H1 (cell line): ENCODE data around the gene SNX32.

Experiments
- ASH2L ChIP-seq: fragments of 200-600, 300-600 bp; sonication (generic); IDR thresholded peaks from one replicate; pipeline ENCODE4 v1.7.1; 2017; ENCODE audit warnings: low read length
- BRCA1 ChIP-seq: IDR thresholded peaks from 2 replicates; pipeline ENCODE4 v1.6.1; 2012; ENCODE audit warnings: low read depth, low read length, improper control_type of control experiment
- CBX8 ChIP-seq: fragments of 300-800, 300-1000 bp; sonication (generic); IDR thresholded peaks from 2 replicates; pipeline ENCODE4 v1.7.1; 2016; ENCODE audit warnings: low read depth, low read length, borderline replicate concordance
- GABPA ChIP-seq: IDR thresholded peaks from 2 replicates; pipeline ENCODE4 v1.6.1; 2011; ENCODE audit warnings: mild to moderate bottlenecking, low read length, moderate library complexity, borderline replicate concordance; ENCODE audit not compliant: insufficient read depth
- KDM5A ChIP-seq: fragments of 200-600 bp; IDR thresholded peaks from 2 replicates; pipeline ENCODE4 v1.7.1; 2012; ENCODE audit warnings: mild to moderate bottlenecking, low read length, inconsistent platforms, mixed read lengths
- POLR2AphosphoS5 ChIP-seq: IDR thresholded peaks from 2 replicates; pipeline ENCODE4 v1.6.1; 2011; ENCODE audit warnings: low read depth, low read length
- RFX5 ChIP-seq: IDR thresholded peaks from 2 replicates; pipeline ENCODE4 v1.6.1; 2011; ENCODE audit warnings: low read depth, low read length, improper control_type of control experiment, borderline replicate concordance
- SIN3A ChIP-seq, 2 experiments: IDR thresholded peaks in 1 of 2; conservative IDR thresholded peaks in 1 of 2; 2 replicates each; pipeline ENCODE4 v1.6.1; 2011 to 2012; ENCODE audit warnings: low read length in 2 of 2, improper control_type of control experiment in 1 of 2, low read depth in 1 of 2, mild to moderate bottlenecking in 1 of 2
- SP4 ChIP-seq: IDR thresholded peaks from 2 replicates; pipeline ENCODE4 v1.6.1; 2012; ENCODE audit warnings: low read length, inconsistent platforms
- SUZ12 ChIP-seq: fragments of 200-600 bp; sonication (generic); IDR thresholded peaks from 2 replicates; pipeline ENCODE4 v1.6.1; 2012; ENCODE audit warnings: mild to moderate bottlenecking, inconsistent platforms, low read length, moderate library complexity, mixed read lengths
- YY1 ChIP-seq: IDR thresholded peaks from 2 replicates; pipeline ENCODE4 v1.6.1; 2011; ENCODE audit warnings: low read depth, mild to moderate bottlenecking, low read length
- TF ChIP-seq, protein P1 (sequence below), 3 experiments: IDR thresholded peaks; 1 replicate in 2 of 3; 2 replicates in 1 of 3; pipeline versions ENCODE4 v1.5.1 to v1.6.1; 2011; ENCODE audit warnings: low read length in 3 of 3, mild to moderate bottlenecking in 3 of 3, inconsistent platforms in 2 of 3, low read depth in 1 of 3, moderate library complexity in 1 of 3; ENCODE audit not compliant: insufficient read depth in 1 of 3; ENCODE audit errors: control extremely low read depth in 1 of 3

- TF ChIP-seq SIN3A (conservative IDR thresholded peaks at IDR 0.05 in 1 of 2, IDR thresholded peaks at IDR 0.05 in 1 of 2; ENCODE audit: low read depth in 1 of 2, low read length in 2 of 2) (no peak), KDM5A (no peak), POLR2AphosphoS5 (no peak), CBX8 (no peak), YY1 (no peak), SP4 (no peak), BRCA1 (no peak), GABPA (no peak), ASH2L (no peak), SUZ12 (no peak), RFX5 (no peak)
- TF ChIP-seq, protein P1, sequence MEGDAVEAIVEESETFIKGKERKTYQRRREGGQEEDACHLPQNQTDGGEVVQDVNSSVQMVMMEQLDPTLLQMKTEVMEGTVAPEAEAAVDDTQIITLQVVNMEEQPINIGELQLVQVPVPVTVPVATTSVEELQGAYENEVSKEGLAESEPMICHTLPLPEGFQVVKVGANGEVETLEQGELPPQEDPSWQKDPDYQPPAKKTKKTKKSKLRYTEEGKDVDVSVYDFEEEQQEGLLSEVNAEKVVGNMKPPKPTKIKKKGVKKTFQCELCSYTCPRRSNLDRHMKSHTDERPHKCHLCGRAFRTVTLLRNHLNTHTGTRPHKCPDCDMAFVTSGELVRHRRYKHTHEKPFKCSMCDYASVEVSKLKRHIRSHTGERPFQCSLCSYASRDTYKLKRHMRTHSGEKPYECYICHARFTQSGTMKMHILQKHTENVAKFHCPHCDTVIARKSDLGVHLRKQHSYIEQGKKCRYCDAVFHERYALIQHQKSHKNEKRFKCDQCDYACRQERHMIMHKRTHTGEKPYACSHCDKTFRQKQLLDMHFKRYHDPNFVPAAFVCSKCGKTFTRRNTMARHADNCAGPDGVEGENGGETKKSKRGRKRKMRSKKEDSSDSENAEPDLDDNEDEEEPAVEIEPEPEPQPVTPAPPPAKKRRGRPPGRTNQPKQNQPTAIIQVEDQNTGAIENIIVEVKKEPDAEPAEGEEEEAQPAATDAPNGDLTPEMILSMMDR (IDR thresholded peaks at IDR 0.05; ENCODE audit: control extremely low read depth in 1 of 3, insufficient read depth in 1 of 3, low read depth in 1 of 3, low read length in 3 of 3) = no peak
Observed at GRCh38 chr11:65814986-65815565, 18.7 kb upstream of the SNX32 start.
